Urinary bladder (tissue), 4 donors: ENCODE measurements around the gene VSX1. TPM values are rescaled to one million over a fixed set of nuclear protein-coding genes. Genes with fewer than 3 reads are reported as not detected.

Experiments
- DNase-seq: peaks from one replicate; pipeline ENCODE4 v3.0.0-alpha.2; 2015; ENCODE audit errors: extremely low spot score
- H3K27ac ChIP-seq: one replicate; pipeline ENCODE4 v1.5.1; 2013; ENCODE audit warnings: low read depth, mild to moderate bottlenecking, moderate library complexity
- H3K36me3 ChIP-seq: one replicate; pipeline ENCODE4 v1.6.1; 2013; ENCODE audit warnings: mild to moderate bottlenecking, moderate library complexity; ENCODE audit not compliant: insufficient read depth
- H3K4me1 ChIP-seq: one replicate; pipeline ENCODE4 v1.6.1; 2013; ENCODE audit warnings: mild to moderate bottlenecking, moderate library complexity; ENCODE audit not compliant: insufficient read depth
- H3K4me3 ChIP-seq: one replicate; pipeline ENCODE4 v1.5.1; 2013; ENCODE audit warnings: low read depth, low read length
- WGBS: extraction: QIAGEN DNeasy Blood & Tissue Kit; methylation state at CpG from one replicate; pipeline ENCODE4 v1.1.7; 2013; 5-methylcytosine and 5-hydroxymethylcytosine counted together
- polyA plus RNA-seq: library from polyadenylated mRNA; stranded (reverse); fragments of 200-250 nt; gene quantifications from one replicate; pipeline ENCODE4 v1.2.3, GENCODE V29; 2013
- total RNA-seq: library from RNA; depleted of rRNA; stranded (reverse); fragments of >200 nt; gene quantifications from one replicate; pipeline ENCODE4 v1.2.3, GENCODE V29; 2014
- donor health status: healthy with polysubstance abuse.
- donor health status: healthy.

Gene VSX1
- total and polyA plus RNA-seq, 2 donors, result 0.05 TPM; not detected in 1

- DNase-seq, result no peak
- Histone ChIP-seq H3K27ac (no peak overlapping the region), H3K4me3 (no peak overlapping the region), H3K36me3 (no peaks in the 10 kb centered on the region), H3K4me1 (peaks cover 3% of the 10 kb centered on the region)
- WGBS, result 98% methylated on average over 5 of the region's 5 CpGs
These were observed 51.8 kb downstream of the VSX1 start for GRCh38 chr20:25030007-25030648.

- H3K36me3 ChIP-seq, result no peaks in the 10 kb centered on the region
- no peak overlapping the region for H3K4me3 ChIP-seq
- no peaks in the 10 kb centered on the region for H3K4me1 ChIP-seq
- no peak overlapping the region for H3K27ac ChIP-seq
- WGBS, result 98% methylated on average over 4 of the region's 4 CpGs
- no peak for DNase-seq
These were observed 55.8 kb downstream of the VSX1 start for GRCh38 chr20:25025986-25026605.

Other genes starting within 250 kb of the VSX1 start
- gene CST7, start 132.9 kb downstream of the VSX1 start, total RNA-seq, result not detected
- gene CST7, start 132.9 kb downstream of the VSX1 start, polyA plus RNA-seq, result 4.5 TPM
- gene APMAP, start 89.4 kb downstream of the VSX1 start, total RNA-seq, result 41.7 TPM
- gene APMAP, start 89.4 kb downstream of the VSX1 start, polyA plus RNA-seq, result 54.9 TPM
- 11.1 TPM for gene ACSS1, start 24.0 kb downstream of the VSX1 start, total RNA-seq
- gene ACSS1, start 24.0 kb downstream of the VSX1 start, polyA plus RNA-seq, result 15.1 TPM
- gene ENTPD6, start 113.6 kb upstream of the VSX1 start, total RNA-seq, result 19.2 TPM
- 45.4 TPM for gene ENTPD6, start 113.6 kb upstream of the VSX1 start, polyA plus RNA-seq
- gene PYGB, start 165.9 kb upstream of the VSX1 start, total RNA-seq, result 71.4 TPM
- gene PYGB, start 165.9 kb upstream of the VSX1 start, polyA plus RNA-seq, result 237 TPM